Skin of body (tissue), 2 donors: ENCODE data around the gene IFT25. TPM values are rescaled to one million over a fixed set of nuclear protein-coding genes. Genes with fewer than 3 reads are reported as not detected.
"Not testable (repeated sequence)": the region's sequence is repeated elsewhere in the genome, so short reads cannot be mapped to it uniquely, and the experiment has no call there.

Experiments
- DNase-seq: peaks from one replicate; lab custom pipeline; 2025; lab: John Stamatoyannopoulos, UW
- total RNA-seq: library from RNA; depleted of rRNA; stranded (reverse); fragments of >200 nt; gene quantifications from one replicate; pipeline ENCODE4 v1.2.3, GENCODE V29; 2014

IFT25 gene
- total RNA-seq, 1 donor from 2014 or later: 32.4 TPM

- DNase-seq: peak; percentile 88
These were observed 55.9 kb downstream of the IFT25 start, which contains the start of gene YIPF1 for GRCh38 chr1:53889304-53890298. Gene YIPF1 (minus strand): TSS chr1:53889797. CDS start chr1:53888937, 860 bp downstream.

DNA sequence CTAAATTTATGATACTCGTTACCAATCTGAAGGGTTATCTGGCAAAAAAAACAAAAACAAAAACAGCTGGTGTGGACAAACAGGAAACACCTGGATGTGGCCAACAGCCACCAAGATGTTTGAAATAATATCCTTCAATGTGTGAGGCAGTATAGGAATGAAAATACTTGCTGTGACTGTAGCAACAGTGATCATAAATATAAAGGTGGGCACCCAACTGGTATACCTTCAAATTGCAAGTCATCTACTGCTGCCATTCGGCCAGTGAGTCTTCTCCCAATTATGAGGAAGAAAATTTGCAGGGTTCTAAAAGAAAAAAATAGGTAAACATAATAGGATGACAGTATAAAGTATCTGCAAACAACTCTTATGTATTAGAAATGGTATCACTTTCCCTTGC lies 56.8 kb downstream of the IFT25 start:
- DNase-seq: no peak

DNA sequence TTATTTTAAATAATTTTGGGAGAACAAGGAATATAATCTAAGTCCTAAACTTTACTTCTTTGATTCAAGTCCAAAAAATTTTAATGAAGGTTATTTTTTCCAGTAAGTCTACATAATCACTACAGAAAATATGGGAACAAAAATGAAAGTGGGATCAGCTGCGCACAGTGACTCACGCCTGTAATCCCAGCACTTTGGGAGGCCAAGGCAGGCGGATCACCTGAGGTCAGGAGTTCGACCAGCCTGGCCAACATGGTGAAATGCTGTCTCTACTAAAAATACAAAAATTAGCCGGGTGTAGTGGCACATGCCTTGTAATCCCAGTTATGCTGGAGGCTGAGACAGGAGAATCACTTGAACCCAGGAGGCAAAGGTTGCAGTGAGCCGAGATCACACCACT lies 61.9 kb downstream of the IFT25 start:
- DNase-seq: not testable (repeated sequence)

DNA sequence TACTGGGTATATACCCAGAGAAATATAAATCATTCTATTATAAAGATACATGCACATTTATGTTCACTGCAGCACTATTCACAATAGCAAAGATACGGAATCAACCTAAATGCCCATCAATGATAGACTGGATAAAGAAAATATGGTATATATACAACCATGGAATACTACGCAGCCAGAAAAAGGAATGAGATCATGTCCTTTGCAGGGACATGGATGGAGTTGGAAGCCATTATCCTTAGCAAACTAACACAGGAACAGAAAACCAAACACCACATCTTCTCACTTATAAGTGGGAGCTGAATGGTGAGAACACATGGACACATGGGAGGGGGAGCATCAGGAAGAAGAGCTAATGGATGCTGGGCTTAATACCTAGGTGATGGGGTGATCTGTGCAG lies 63.6 kb downstream of the IFT25 start:
- DNase-seq: not testable (repeated sequence)

- DNase-seq: no peak
These were observed 66.9 kb downstream of the IFT25 start for GRCh38 chr1:53878492-53879105.

- DNase-seq: not testable (repeated sequence)
These were observed 70.3 kb downstream of the IFT25 start for GRCh38 chr1:53875150-53875549.

GRCh38 chr1:53871773-53872484 lies 73.6 kb downstream of the IFT25 start:
- DNase-seq: no peak

Other genes with a start within 250 kb of the IFT25 start
- 0.69 TPM for gene GLIS1, start 206.5 kb downstream of the IFT25 start, total RNA-seq
- gene NDC1, start 107.4 kb downstream of the IFT25 start, total RNA-seq: 17.4 TPM
- gene YIPF1, start 55.9 kb downstream of the IFT25 start, total RNA-seq: 16.0 TPM
- gene DIO1, start 51.5 kb downstream of the IFT25 start, total RNA-seq: not detected
- gene LRRC42, start 651 bp upstream of the IFT25 start, total RNA-seq: 22.9 TPM
- not detected for gene LDLRAD1, start 72.5 kb upstream of the IFT25 start, total RNA-seq
- 185 TPM for gene TMEM59, start 107.5 kb upstream of the IFT25 start, total RNA-seq
- gene TCEANC2, start 107.9 kb upstream of the IFT25 start, total RNA-seq: 4.3 TPM
- gene CDCP2, start 207.3 kb upstream of the IFT25 start, total RNA-seq: 0.10 TPM